ENCODE data around the gene ZKSCAN5.
"Not testable (repeated sequence)": the region's sequence is repeated elsewhere in the genome, so short reads cannot be mapped to it uniquely, and the experiment has no call there.

ZKSCAN5 gene

DNA sequence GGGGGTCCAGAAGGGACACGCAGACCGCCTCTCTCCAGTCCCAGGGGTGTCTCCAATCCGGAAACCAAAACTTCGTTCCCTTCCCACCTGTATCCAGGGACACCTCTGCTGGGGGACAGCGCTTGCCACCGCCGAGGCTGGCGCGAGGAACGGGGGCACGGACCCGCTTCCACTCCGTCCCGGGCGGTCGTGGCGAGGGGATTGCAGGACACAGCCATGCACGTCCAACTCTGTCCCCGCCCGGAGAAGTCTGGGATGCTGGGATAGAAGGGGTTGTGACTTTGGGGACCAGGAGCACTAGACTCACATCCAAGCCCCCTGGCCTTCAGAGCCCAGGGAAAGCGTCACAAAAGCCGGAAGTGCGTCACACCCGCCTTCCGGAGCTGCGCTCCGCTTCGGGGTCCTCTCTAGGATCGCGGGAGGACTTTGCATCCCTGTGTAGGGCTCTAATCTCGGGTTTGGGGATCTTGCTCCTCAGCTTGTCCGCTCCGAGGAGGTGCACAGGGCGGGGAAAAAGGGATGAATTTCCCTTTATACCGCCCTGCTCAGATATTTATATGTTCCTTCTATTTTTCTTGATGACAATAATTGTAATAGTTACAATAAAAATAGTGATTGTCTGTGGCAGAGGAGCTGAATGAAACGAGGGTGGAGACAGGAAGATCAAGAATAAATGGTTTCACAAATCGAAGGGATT is 47.5 kb downstream of the ZKSCAN5 start, which contains the start of gene FAM200A:
TSS of gene FAM200A (minus strand) at position 348 of the 697 bp plus-strand sequence. CDS start 3,707 bp downstream, outside the sequence.
- DNase-seq (ENCODE audit: low read depth, low spot score) = peak; percentile 69

DNA sequence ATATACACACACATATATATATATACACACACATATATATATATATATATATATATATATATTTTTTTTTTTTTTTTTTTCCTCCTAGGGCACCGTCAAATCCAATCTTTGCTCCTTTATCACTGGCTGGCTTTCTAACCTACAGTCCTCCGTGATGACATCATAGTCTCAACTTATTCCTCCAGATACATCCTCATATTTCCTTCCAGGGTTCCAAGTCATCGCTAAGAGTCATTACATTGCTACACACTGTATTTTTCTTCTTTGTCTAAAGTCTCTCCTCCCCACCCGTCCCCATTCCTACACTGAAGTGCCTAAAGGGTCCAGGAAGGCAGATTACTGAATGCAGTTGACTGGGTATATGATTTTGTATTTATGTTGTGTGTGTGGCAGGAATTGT is 48.6 kb downstream of the ZKSCAN5 start:
- no peak for DNase-seq (ENCODE audit: low read depth, low spot score)

- DNase-seq (ENCODE audit: low read depth, low spot score) = no peak
Observed at GRCh38 chr7:99554939-99555338, 50.5 kb downstream of the ZKSCAN5 start.

GRCh38 chr7:99557196-99557607 is 52.7 kb downstream of the ZKSCAN5 start:
- DNase-seq (ENCODE audit: low read depth, low spot score) = no peak

GRCh38 chr7:99557940-99558305 is 53.5 kb downstream of the ZKSCAN5 start:
- DNase-seq (ENCODE audit: low read depth, low spot score) = no peak

- peak; percentile 87 for DNase-seq (ENCODE audit: low read depth, low spot score)
Observed at GRCh38 chr7:99558306-99559174, 54.1 kb downstream of the ZKSCAN5 start, which contains the start of gene ZNF655. ZNF655 (plus strand) TSS chr7:99558642; CDS start chr7:99560560, 1,918 bp downstream.

- no peak for DNase-seq (ENCODE audit: low read depth, low spot score)
Observed at GRCh38 chr7:99559175-99559915, 54.9 kb downstream of the ZKSCAN5 start.

DNA sequence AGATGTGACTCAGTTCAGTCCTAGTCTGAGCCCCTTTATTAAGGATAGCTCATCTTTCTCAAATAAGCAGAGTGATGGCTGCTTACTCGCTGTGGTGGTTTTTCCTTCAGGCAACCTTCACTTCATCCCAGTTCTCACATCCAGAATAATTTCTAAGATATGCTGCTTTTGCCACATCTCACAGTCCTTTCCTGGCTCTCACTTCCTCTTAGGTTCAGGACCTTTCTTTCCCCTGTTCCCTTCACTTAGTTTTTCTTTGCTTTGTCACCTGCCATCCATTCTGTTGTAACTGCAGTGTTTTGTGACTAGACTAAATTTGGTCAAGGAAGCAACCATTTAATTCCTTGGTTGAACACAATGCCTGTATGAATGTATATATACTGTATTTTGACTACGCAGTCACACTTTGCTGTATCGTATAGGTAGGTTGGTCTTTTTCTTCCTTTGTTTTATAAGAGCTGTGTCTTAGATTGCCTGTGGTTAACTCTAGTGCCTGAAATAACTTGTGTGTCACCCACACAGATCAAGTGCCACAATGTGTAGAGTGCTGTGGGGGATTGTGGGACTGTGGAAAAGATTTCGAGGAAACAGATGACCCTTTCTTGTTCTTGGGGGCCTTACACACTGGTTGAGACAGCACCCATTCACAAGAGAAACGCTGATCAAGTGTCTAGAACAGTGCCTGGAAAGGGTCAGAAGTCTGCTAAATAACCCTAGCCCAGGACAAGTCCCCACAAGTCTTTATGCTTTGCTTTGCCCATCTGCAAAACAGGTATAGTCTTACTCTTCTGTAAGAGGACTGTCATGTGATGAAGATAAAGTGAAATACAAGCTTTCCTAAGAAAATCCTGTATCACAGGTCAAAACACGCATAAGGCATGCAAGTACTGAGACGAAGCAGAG is 56.6 kb downstream of the ZKSCAN5 start:
- DNase-seq (ENCODE audit: low read depth, low spot score) = no peak

GRCh38 chr7:99561737-99562051 is 57.2 kb downstream of the ZKSCAN5 start:
- DNase-seq (ENCODE audit: low read depth, low spot score) = no peak

DNA sequence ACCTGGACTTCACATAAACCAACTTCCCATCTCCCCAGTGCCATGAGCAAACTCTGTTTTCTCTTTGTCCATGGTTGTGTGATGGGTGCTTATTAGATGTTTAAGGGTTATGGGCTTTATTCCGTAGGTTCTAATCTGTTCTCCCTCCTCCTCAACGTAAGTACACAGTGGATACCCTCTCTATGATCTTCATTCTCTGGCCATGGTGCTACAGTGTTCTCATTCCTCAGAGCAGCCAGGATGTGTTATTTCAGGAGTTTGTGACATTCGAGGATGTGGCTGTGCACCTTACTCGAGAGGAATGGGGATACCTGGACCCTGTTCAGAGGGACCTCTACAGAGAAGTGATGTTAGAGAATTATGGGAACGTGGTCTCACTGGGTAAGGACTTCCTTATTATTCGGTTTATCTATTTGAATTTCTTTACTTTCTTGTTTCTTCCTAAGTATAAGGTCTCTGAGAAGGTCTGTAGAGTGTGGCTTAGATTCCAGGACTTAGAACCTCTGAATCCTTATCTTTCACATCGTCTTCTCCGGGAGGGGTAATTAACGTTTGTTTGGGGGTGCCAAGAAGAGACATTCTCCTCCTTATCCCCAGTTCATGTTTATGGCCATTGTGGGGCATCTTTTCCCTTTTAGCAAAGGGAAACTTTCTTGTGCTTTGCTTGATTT is 57.8 kb downstream of the ZKSCAN5 start:
- no peak for DNase-seq (ENCODE audit: low read depth, low spot score)

DNA sequence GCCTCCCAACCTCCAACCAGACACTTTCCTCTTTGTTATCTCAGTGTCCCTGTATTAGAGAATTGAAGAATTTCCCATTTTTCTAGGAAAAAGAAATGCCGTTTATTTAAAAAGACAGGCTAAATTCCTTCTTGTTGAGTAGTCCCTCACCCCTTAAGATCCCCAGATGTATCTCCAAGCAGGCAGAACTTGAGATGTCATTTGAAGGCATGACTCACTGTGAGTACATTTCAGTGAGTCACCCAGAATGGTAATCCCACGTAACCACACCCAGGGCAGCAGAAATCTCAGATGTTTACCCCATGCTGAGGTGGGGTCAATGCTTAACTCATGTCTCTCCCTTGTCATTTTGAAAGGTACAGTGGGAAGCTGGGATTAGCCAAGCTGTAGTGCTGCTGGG is 58.4 kb downstream of the ZKSCAN5 start:
- no peak for DNase-seq (ENCODE audit: low read depth, low spot score)

- no peak for DNase-seq (ENCODE audit: low read depth, low spot score)
Observed at GRCh38 chr7:99563650-99564049, 59.2 kb downstream of the ZKSCAN5 start.

DNA sequence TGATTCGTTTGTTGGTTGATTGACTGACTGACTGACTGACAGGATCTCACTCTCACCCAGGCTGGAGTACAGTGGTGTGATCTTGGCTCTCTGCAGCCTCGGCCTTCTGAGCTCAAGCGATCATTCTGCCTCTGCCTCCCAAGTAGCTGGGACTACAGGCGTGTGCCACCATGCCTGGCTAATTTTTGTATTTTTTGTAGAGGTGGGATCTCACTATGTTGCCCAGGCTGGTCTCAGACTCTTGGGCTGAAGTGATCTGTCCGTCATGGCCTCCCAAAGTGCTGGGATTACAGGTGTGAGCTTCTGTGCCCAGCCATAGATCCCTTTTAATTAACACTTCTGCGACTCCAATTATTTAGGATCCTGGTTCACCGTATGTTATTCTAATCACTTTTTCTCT is 64.3 kb downstream of the ZKSCAN5 start:
- DNase-seq (ENCODE audit: low read depth, low spot score) = not testable (repeated sequence)

DNA sequence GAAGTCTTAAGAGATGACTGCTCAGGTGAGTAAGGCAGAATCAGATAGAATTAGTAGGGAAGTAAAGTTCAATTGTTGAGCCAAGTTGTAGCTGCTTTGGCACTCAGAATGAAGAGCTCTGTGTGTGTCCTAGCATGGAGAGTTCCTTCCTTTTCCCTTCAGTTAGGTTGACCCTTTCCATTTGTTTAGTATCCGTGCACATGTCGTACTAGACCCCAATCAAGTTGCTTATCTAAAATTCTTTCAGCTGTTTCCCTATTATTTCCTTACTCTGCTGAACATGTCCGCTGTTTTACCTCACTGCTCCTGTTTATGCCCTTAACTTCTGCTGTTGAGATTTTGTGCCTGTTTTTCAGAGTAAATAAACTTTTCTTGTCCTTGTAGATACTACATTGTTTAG is 67.3 kb downstream of the ZKSCAN5 start:
- no peak for DNase-seq (ENCODE audit: low read depth, low spot score)

- no peak for DNase-seq (ENCODE audit: low read depth, low spot score)
Observed at GRCh38 chr7:99573257-99573656, 68.8 kb downstream of the ZKSCAN5 start.

GRCh38 chr7:99576251-99576650 is 71.8 kb downstream of the ZKSCAN5 start:
- DNase-seq (ENCODE audit: low read depth, low spot score) = no peak

GRCh38 chr7:99579281-99579955 is 75.0 kb downstream of the ZKSCAN5 start:
- no peak for DNase-seq (ENCODE audit: low read depth, low spot score)

DNA sequence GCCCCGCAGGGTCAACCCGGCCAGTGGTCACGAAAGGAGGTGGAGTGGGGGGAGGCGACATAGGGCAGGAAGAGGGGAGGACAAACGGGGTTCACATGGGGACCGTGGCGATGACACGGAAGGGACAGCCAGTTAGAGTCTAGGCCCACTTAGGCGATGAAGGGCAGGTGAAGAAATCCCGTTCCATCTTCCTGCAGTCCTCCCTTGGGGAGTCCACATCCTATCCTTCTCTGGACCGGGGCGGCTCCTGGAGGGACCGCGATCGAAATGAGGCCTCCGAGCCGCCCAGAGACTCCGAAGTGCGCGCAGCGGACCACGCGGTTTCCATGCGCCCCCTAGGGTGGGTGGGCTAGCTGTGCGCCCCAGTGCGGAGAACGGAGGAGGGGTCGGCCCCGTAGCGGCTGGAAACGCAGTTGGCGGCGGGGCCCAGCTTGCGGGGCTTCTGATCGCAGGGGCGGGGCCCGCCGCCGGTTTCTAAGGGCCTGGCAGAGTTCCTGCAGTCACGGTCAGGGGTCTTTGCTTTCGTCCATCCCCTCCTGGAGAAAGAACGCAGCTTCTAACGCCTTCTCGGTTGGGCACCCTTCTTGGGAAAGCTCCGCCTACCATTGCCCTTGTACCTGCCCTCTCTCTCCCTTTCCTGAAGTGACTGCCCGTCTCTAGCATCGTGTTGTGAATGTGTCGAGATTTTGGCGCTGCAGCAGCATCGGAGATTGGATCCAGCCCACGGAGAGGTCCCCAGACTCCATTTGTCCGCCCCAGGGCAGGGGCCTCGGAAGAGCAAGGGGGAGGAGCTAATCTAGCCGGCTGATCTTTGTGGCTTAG is 75.7 kb downstream of the ZKSCAN5 start:
- DNase-seq (ENCODE audit: low read depth, low spot score) = peak; percentile 14

- not testable (repeated sequence) for DNase-seq (ENCODE audit: low read depth, low spot score)
Observed at GRCh38 chr7:99580778-99581332, 76.4 kb downstream of the ZKSCAN5 start.

All from activated naive CD8-positive, alpha-beta T cell treated with anti-CD3 and anti-CD28 coated beads, Interleukin-2, amount 50 U/mL, for 16 hours (primary cell).